Body of pancreas (tissue), 4 donors: ENCODE results near the gene ZNF335.

Source experiments
- CTCF ChIP-seq, 7 experiments: fragments of 450-650 bp in 4 of 7; fragments of 200-600 bp in 3 of 7; sonication (generic) in 3 of 7; IDR thresholded peaks; one replicate each; pipeline ENCODE4 v1.5.1; 2016 to 2019; ENCODE audit warnings: antibody characterized with exemption in 7 of 7
- POLR2A ChIP-seq, 3 donors: fragments of 450-650 bp; IDR thresholded peaks; one replicate each; pipeline ENCODE4 v1.6.1; 2016; ENCODE audit warnings: antibody characterized with exemption in 3 of 3, mild to moderate bottlenecking in 2 of 3

- no peak for TF ChIP-seq CTCF (IDR thresholded peaks at IDR 0.05)
- no peak for TF ChIP-seq POLR2A (IDR thresholded peaks at IDR 0.05)
Measured at GRCh38 chr20:45909336-45909808, 62.6 kb downstream of the ZNF335 start.
